GM21528 (cell line): ENCODE data around the gene ABCC10.
A peak's percentile ranks its signal among the peaks of the same experiment; 100 is the strongest.
"Not testable (repeated sequence)": the region's sequence is repeated elsewhere in the genome, so short reads cannot be mapped to it uniquely, and the experiment has no call there.

ENCODE experiments used
- ATAC-seq: cut with Tn5 transposase; IDR thresholded peaks from one replicate; pipeline ENCODE4 v1.9.1; 2021; ENCODE audit warnings: mild to moderate bottlenecking, moderate library complexity; ENCODE audit not compliant: unreplicated experiment, low FRiP score

The ABCC10 gene, protein sequence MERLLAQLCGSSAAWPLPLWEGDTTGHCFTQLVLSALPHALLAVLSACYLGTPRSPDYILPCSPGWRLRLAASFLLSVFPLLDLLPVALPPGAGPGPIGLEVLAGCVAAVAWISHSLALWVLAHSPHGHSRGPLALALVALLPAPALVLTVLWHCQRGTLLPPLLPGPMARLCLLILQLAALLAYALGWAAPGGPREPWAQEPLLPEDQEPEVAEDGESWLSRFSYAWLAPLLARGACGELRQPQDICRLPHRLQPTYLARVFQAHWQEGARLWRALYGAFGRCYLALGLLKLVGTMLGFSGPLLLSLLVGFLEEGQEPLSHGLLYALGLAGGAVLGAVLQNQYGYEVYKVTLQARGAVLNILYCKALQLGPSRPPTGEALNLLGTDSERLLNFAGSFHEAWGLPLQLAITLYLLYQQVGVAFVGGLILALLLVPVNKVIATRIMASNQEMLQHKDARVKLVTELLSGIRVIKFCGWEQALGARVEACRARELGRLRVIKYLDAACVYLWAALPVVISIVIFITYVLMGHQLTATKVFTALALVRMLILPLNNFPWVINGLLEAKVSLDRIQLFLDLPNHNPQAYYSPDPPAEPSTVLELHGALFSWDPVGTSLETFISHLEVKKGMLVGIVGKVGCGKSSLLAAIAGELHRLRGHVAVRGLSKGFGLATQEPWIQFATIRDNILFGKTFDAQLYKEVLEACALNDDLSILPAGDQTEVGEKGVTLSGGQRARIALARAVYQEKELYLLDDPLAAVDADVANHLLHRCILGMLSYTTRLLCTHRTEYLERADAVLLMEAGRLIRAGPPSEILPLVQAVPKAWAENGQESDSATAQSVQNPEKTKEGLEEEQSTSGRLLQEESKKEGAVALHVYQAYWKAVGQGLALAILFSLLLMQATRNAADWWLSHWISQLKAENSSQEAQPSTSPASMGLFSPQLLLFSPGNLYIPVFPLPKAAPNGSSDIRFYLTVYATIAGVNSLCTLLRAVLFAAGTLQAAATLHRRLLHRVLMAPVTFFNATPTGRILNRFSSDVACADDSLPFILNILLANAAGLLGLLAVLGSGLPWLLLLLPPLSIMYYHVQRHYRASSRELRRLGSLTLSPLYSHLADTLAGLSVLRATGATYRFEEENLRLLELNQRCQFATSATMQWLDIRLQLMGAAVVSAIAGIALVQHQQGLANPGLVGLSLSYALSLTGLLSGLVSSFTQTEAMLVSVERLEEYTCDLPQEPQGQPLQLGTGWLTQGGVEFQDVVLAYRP (N-terminal part only)

DNA sequence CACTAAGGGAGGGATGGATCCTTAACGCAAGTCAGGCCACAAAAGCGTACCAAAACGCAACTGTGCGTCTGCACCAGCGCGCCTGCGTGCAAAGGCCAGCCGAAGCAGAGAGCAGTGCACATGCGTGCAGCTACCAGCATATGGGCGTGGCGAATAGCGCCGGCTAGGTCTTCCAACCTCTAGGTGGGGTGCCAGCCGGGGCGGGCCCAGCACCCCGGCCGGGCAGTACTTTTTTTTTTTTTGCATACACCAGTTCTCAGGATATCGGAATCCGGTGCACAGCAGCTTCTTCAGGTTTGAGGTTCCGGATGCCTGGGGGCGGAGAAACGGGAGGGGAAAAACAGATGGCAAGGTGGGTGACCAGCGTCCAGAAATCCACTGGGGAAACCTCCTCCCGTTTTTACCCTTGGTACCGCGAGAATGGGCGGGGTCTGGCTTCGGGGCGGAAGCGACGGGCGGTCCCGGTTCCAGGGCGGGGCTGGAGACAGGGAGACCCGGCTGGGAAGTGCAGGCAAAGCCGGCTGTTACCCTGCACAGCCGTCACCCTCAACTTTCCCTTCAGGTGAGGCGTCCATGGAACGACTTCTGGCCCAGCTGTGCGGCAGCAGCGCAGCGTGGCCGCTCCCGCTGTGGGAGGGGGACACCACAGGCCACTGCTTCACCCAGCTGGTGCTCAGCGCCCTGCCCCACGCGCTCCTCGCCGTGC is at the start of gene ABCC10:
TSS of gene ABCC10 (plus strand) at position 136 of the 706 bp plus-strand sequence. CDS start at position 574, 438 bp downstream.
- ATAC-seq, result peak; percentile 88

DNA sequence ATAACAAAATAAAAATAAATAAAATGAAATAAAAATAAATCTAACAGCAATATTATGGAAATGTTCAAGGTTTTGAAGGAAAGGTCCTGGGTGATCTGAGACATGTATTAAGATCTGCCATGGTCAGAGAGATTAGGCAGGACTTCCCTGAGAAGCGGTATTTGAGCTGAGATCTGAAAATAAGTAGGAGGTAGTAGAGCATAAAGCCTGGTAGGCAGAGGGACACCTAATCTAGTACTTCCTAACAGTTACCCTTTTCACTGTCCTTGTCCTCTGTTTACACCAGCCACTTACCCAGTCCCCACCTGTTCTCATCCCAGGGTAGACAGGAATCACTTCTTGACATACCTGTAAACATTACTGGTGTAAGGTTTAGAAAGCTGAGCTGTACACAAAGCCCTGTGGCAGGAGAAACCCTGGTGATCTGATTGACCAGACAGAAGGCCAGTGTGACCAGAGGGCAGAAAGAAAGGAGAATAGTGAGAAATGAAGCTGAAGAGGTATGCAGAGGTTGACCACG is 49.6 kb upstream of the ABCC10 start:
- no peak for ATAC-seq

DNA sequence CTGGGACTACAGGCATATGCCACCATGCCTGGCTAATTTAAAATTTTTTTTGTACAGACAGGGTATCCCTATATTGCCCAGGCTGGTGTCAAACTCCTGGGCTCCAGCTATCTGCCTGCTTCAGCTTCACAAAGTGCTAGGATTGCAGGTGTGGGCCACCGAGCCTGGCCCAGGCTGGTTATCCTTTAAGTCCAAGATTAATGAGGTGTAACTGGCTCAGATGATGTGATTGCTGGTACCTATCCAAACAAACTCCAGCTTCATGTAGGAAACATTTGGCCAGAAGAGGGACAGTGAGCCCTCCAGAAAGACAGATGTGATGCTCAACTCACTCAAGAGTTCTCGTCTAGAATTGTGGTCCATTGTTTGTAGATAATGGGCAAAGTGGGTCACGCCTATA is 48.7 kb upstream of the ABCC10 start:
- ATAC-seq, result no peak

DNA sequence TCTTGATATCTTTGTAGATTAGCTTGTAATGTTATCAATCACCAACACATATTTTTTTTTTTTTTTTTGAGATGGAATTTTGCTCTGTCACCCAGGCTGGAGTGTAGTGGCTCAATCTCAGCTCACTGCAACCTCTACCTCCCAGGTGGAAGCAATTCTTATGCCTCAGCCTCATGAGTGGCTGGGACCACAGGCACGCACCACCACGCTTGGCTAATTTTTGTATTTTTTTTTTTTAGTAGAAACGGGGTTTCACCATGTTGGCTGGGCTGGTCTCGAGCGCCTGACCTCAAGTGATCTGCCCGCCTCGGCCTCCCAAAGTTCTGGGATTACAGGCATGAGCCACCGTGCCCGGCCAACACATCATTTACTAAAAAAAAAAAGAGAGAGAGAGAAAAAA is 46.5 kb upstream of the ABCC10 start:
- ATAC-seq, result not testable (repeated sequence)

DNA sequence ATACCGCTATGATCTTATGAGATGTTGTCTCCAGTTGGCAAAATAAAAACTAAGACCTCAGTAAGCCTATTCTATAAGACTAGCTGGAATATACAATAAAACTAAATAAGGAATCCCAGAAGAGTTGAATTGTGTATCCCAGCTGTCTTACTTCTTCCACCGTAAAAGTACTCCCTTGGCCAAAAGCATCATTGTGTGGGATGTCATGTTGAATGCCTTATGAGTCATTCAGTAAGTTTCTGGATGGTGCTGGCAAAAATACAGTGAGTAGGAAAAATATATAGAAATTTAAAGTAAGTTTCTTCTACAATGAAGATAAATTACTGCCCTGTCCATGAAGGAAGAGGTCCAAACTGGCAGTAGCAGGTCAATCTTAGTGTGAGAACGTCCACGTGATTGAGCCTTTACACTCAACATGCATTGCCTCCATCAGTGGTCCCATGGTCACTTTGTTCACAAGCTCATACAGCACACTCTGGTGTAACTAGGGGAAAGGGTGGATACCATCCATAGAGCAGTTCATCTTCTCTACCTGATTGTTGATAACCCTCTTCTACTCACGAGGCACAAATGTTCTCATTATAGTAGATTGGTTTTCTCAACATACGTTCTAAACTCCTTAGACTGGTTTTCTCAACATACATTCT is 44.2 kb upstream of the ABCC10 start:
- ATAC-seq, result peak; percentile 38

DNA sequence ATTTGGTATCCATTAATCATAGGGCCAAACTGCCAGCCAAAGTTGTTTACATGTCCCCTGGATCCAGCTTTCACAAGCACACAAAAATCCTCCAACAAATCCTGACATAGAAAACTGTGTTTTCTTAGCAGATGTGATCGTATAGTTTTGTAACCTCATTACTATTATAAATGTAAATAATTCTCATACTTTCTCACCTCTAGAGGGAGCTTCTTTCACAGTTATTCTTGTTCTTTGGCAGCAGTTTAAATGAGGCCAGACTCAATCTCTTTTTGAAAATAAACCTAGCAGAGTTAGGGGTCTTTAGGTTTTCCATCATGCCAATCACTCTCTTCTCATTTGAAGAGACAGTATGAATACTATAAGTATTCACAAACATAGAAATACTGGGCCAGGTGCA is 40.8 kb upstream of the ABCC10 start:
- ATAC-seq, result no peak

DNA sequence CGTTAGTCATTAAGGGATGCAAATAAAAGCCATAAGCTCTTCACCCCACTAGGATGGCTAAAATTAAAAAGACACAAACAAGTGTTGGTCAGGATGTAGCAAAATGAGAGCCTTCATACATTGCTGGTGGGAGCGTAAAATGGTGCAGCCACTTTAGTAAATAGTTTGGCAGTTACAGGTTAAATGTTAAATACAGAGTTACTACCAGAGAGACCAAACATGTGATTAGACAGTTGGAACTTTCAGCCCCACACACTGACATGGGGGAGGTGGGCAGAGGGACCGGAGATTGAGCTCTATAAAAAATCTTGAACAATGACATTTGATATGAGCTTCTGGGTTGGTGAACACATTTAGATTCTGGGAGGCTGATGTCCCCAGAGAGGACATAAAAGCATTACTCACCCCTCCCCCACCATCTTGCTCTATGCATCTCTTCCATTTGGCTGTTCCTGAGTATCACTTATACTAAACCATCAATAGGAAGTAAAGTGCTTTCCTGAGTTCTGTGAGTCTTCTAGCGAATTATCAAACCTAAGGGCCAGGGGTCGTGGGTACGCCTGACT is 37.5 kb upstream of the ABCC10 start:
- no peak for ATAC-seq

DNA sequence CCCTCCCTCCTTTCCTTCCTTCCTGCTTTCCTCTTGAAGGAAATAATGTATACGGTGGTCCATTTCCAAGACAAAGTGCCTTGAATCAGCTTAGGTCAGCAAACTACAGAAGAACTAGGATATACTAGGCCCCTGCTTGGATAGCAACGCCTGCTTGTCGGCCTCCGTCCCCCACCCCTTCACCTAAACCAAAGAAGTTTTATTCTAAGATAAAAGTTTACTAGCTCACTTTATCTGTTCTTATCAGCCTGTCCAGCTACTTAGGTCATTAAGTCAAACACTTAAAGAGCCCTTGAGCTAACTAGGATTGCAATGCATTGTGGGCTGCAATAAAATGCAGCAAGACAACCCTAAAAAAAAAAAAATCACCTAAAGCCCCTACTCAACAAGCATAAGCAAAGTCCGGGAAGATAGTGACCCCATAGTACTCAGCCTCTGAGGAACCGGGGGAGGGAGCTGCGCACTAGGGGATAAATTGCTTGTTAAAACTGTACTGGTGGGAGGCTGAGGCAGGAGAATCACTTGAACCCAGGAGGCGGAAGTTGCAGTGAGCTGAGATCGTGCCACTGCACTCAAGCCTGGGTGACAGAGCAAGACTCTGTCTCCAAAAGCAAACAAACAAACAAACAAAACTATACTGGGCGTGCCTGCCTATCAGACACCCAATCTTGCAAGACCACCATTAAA is 36.4 kb upstream of the ABCC10 start:
- ATAC-seq, result not testable (repeated sequence)

DNA sequence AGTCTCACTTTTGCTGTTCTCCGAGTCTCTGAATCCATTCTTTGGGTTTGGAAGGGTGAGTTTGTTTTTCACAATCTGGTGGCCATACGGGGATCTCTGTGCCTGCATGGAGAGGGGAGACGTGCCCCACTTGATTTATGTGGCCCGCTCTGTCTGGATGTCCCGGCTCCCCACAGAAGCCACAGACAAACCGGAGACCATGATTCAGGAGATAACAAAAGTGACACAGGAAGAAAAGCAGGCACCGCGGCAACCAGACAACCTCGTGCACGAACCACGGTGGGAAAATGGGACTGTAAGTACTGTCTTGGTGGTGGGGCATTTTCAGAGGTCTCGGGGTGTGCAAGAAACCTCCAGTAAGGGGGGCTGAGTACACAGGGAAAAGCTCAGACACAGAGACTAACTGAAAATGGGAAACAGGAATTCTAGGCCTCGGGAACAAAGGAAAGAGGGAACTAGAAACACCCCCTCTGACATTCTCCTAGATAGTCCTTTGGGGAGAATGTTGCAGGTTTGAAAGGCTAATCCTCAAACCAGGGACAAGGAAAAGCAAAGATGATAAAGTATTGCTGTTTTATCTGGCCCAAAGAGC is 35.8 kb upstream of the ABCC10 start:
- ATAC-seq, result no peak

DNA sequence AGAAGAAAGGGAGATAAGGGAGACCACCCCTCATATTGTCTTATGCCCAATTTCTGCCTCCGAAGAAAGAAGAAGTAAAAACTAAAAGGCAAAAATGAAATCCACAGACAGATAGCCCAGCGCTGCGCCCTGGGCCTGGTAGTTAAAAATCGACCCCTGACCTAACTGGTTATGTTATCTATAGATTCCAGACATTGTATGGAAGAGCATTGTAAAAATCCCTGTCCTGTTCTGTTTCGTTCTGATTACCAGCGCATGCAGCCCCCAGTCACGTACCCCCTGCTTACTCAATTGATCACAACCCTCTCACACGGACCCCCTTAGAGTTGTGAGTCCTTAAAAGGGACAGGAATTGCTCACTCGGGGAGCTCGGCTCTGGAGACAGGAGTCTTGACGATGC is 34.2 kb upstream of the ABCC10 start:
- not testable (repeated sequence) for ATAC-seq

DNA sequence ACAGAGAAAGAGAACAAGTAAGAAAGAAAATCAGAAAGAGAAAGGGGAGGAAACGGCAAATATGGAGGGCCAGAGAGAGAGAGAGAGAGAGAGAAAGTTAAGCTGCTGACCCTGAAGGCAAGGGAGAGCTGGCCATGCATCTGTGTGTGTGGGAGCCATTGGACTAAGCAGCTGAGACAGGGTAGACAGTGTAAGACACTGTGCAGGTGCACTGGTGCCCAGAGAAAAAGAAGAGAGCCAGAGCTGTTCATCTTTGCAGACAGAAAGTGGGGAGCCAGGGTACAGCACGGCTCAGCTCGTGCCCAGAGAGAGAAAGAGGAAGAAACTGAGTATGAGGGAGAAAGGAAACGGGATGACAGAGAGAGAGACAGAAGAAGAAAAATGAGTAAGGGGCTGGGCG is 33.7 kb upstream of the ABCC10 start:
- no peak for ATAC-seq

DNA sequence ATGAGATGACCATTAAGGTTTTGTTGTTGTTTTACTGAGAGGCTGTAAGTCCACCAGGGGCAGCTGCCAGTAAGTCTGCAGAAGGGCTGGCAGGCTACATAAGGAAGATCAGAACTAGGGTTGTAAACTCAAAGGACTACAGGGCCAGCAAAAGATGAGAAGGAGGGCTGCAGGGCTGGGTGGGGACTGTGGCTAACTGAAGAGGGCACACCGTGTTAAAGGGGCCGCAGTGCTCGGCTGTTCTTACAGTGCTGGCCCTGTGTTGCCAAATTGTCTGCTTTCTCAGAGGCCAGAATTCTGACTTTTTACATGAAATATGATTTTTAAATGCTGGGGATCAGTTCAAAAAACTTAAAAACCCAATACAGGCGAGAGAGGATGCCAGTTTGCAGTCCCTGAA is 32.4 kb upstream of the ABCC10 start:
- no peak for ATAC-seq

DNA sequence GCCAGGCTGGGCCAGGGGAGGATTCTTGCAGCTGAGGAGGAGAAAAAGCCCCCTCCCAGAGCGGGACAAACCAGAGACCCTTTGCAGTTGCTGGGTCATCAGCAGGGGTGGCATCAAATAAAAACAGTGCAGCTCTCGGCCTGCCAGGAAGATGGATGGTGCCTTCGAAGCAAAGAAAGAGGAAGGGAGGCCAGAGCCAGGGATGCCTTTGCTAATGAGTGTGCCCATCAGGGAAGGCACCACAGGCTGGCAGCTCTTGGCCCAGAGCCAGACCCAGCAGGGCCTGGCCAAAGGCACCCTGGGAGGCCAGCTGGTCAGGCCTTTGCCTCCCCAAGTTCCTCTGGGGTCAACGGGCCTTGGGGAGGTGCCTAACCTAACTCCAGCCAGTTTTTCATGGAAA is 31.6 kb upstream of the ABCC10 start:
- no peak for ATAC-seq

DNA sequence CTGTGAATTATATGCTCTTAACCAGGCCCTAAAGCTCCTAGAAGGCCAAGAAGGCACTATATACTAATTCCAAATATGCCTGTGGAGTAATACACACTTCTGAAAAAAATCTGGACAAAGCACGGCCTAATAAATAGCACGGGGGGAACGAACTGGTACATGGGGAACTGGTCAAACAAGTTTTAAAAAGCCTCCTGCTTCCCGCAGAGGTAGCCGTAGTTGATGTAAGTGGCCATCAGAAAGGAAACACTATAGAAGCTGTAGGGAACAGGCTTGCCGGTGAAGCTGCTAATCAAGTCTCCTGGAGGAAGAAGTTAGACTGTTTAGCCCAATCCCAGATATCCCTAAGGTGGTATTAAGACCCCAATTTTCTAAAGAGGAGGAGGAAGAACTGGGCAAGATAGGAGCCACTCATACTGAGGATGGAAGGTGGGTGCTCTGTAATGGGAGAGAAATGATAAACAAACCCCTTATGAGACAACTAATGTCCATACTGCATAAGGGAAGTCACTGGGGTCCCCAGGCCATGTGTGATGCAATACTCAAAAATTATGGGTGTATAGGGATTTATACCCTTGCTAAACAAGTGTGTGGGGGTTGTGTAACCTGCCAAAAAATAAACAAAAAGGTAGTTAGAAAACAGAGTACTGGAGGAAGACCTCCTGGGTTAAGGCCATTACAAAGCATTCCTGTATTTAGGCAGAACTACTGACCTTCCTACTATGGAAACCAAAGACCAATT is 30.8 kb upstream of the ABCC10 start:
- no peak for ATAC-seq

DNA sequence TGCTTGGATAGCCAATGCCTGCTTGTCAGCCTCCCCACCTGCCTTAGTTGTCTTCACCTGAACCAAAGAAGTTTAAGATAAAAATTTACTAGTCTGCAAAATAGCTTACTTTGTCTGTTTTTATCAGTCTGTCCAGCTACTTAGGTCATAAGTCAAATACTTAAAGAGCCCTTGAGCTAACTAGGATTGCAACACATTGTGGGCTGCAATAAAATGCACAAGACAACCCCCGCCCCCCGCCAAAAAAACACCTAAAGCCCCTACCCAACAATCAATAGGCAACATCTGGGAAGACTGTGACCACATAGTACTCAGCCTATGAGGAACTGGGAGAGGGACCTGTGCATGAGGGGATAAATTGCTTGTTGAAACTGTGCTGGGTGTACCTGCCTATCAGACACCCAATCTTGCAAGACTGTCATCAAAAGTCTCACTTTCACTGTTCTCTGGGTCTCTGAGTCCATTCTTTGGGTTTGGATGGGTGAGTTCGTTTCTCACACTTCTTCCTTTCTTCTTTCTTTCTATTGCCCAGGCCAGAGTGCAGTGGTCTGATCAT is 27.3 kb upstream of the ABCC10 start:
- no peak for ATAC-seq

DNA sequence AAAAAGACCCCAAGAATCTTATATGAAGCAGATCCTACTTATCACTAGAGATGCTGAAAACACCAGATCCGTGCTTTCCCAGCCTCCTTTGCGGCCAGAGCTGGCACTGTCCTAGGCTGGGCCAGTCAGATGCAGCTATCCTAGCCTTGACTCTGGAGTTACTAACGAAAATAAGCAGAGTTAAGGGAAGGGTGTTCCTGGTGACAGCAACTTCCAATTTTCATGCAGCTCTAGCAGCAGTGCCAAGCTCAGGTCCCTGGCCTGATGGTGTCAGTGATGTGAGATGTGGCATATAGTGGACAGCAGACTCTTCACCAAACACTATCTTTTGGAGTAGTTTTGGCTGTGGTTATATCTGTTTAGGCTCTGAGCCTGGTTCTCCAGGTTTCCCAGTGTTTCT is 25.6 kb upstream of the ABCC10 start:
- ATAC-seq, result no peak

DNA sequence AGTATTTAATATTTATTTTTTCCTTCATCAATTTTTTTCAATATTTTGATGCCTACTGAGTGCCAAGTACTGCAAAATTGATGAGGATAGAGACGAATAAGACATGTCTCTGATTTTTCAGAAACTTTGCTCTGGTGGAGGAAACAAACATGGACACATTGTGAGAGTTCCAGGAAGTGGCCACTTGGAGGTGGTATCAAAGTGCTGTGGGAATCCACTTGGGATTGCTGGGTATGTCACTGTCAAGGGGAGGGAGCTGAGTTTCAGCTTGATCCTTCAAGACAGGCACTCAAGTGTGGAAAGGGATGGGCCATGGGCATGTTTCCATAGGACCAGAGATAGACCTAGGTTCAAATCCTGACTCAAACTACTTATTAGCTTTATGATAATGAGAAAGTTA is 24.5 kb upstream of the ABCC10 start:
- ATAC-seq, result no peak
